GM18505 (cell line): ENCODE data around the gene ARV1.
A peak's percentile ranks its signal among the peaks of the same experiment; 100 is the strongest.

ENCODE experiments used
- ATAC-seq: cut with Tn5 transposase; IDR thresholded peaks from one replicate; pipeline ENCODE4 v1.9.1; 2021; ENCODE audit not compliant: unreplicated experiment
- POLR2A ChIP-seq: IDR thresholded peaks from 4 replicates; pipeline ENCODE4 v1.6.1; 2011; ENCODE audit warnings: borderline replicate concordance; ENCODE audit not compliant: insufficient read depth, insufficient read length; ENCODE audit errors: extremely low read depth

Gene ARV1

DNA sequence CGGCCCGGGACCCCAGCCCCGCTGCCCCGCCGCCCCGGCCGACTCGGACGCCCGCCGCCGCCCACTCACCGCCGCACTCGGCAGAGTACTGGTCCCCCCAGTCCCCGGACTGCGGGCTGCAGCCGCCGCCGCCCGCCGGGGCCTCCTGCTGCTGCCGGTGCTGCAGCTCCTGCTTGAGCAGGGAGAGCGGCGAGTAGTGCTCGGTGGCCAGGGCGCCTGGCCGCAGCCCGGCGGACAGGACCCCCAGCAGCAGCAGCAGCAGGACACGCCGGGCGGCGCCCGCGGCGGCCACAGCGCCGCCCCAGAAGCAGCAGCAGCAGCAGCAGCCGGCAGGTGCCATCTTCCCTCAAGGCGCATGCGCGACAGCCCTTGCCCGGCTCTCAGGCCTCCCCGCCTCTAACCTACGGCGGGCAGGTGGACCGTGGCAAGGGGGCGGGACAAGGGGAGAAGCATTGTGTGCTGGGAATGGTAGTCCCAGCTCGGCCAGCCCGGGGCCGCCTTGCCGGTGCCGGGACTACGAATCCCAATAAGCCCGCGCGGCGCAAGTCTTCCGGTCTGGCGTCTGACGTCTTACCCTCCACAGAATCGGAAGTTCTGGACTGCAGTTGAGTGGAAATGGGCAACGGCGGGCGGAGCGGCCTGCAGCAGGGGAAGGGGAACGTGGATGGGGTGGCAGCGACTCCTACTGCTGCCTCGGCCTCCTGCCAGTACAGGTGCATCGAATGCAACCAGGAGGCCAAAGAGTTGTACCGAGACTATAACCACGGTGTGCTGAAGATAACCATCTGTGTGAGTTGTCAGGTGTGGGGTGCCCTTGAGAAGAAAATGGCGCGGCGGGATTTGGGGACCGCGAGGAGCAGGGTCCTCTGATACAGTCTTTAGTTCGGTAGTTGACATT is at the start of gene ARV1, which contains the start of gene TTC13:
Gene ARV1 (plus strand): TSS at position 604 of the 898 bp plus-strand sequence. CDS start 12 bp downstream, at position 616.
Gene TTC13 (minus strand): TSS at position 371 of the 898 bp plus-strand sequence. CDS start 31 bp downstream, at position 340.
- TF ChIP-seq POLR2A, result peak; percentile 89
- ATAC-seq, result peak; percentile 94

- no peak for TF ChIP-seq POLR2A
- no peak for ATAC-seq
Observed at GRCh38 chr1:230930986-230931385, 47.9 kb upstream of the ARV1 start.

DNA sequence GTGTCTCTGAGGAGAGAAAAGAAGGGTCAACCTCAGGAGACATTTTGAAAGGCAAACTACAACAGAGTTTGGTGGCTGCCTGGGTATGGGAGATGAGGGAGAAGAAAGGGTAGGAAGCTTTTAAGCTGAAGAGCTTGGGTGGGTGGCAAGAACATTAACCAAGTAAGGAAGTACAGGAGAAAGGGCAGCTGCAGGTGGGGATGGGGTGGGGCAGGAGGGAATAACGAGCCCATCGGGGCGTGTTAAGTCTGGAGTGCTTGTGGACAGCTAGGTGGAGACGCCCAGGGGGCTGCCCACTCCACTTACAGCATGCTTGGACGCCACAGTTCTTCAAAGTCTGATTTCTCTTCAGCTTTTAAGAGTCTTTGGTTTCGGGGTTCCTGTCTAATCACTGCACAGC is 43.0 kb upstream of the ARV1 start:
- ATAC-seq, result no peak

GRCh38 chr1:230936475-230936874 is 42.4 kb upstream of the ARV1 start:
- ATAC-seq, result no peak
- TF ChIP-seq POLR2A, result no peak

More for the DNA sequence above, 43.0 kb upstream of the ARV1 start:
- no peak for TF ChIP-seq POLR2A

DNA sequence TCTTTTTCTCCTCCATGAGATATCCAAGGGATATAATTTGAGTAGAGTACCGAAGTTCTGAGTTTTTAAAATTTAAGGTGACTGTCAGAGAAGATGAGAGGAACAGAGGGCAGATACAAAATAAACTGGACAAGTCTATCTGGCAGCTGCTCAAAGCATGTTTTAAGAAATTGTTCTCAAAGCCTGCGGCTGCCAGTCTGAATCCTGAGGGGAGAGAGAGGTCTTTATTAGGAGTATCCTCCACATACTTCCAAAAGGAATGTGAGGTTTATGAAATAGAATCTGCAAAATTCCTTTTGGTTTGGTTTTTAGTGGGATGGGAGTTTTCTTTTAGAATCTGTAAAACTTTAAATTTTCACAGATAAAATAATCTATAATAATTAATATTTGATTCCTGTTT is 41.5 kb upstream of the ARV1 start:
- ATAC-seq, result no peak
- no peak for TF ChIP-seq POLR2A

DNA sequence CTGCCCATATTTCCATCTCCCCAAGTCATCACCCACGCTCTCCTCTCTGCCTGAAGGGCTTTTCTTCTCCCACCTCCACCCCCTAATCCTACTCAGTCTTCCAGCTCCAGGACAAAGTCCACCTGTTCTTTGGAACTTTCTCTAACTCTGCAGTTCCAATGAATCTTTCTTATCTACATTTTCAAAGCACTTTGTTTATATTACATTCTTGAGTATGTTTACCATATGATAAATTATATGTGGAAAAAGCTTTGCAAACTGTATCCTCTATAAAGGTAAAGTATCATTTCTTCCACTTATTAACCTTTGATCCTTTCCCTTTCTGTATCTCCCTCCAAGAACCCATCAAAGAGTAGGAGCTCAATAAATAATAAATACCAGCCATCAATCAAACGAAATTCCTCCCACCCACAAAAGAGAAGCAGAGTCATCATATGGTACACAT is 39.9 kb upstream of the ARV1 start:
- ATAC-seq, result no peak

DNA sequence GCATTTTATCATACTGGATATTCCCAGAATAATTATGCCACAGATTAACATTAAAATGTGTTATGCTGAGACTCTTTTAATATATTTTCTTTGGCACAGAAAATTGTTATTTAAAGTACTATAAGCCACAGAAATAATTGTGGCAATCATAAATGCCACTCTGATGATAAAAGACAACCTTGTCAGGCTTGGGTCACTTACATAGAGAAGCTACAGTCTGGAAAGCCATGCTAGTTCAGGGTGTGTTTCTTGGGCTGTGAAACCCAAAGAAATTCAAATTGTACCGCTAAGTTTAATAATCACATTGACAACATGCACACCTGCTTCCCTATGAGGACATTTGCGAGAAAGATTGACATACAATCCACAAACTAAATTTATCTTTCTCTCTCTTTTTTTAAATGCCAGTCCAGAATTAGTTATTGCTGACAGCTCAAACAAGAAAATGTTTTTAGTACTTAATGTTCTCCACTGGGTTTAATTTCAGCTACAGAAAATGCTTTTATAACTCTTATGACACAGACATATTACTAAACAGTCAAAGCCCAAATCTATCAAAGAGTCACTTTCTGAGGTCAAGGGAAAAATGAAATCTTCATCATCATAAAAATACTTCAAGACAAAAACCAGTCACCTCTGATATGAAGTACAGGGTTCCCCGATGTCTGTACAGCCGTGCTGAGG is 38.9 kb upstream of the ARV1 start:
- TF ChIP-seq POLR2A, result no peak
- ATAC-seq, result no peak

More for the DNA sequence above, 39.9 kb upstream of the ARV1 start:
- TF ChIP-seq POLR2A, result no peak

DNA sequence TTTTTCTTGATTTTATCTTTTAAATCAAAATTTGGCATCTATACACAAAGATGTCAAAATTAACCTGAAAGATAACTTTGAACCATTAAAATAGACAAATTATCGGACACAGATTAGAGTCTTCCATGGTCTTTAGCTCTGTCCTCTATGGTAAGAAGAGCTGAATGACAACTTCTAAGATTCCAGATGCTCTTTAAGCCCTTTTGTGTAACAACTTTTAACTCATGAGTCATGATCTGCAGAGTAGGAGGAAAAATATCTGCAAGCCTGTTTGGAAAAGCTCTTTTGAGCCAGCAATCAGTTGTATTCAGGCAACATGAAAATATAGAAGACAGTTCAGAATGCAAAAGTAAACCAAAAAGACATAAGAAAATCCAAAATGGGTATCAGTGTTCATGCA is 38.0 kb upstream of the ARV1 start:
- no peak for ATAC-seq
- no peak for TF ChIP-seq POLR2A

DNA sequence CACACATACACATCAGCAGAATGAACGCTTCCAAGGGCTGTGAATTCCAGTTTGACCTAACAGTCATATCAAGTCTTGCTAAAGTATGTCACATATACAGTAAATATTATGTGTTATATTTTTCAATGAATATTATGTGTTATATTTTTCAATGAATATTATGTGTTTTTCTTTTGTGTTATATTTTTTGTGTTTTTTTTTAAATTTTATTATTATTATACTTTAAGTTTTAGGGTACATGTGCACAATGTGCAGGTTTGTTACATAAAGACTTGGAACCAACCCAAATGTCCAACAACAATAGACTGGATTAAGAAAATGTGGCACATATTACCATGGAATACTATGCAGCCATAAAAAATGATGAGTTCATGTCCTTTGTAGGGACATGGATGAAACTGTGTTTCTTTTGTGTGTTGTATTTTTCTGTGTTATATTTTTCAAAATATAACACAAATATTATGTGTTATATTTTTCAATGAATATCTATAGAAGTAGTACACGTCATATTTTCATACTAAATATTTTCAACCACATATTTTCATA is 35.8 kb upstream of the ARV1 start:
- TF ChIP-seq POLR2A, result no peak
- no peak for ATAC-seq

GRCh38 chr1:230948301-230948700 is 30.6 kb upstream of the ARV1 start:
- no peak for ATAC-seq
- TF ChIP-seq POLR2A, result no peak

- no peak for TF ChIP-seq POLR2A
- no peak for ATAC-seq
Observed at GRCh38 chr1:230948903-230949302, 30.0 kb upstream of the ARV1 start.

DNA sequence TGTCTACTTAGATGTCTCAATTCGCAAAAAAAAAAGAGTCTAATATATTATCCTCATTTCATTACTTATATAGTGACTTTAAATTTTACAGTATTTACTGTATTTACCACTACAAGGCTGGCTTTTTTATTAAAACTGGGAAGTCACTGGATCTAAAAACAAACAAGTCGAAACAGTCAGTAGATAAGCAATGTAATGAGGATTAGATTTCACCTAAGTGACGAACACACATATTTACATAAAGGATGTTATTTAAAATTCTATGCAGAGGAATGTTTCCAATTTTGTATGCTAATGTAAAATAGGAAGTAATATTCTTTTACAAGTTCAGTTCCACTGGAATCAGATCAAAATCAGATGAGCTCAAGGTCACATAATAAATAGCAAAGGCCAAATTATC is 28.5 kb upstream of the ARV1 start:
- no peak for TF ChIP-seq POLR2A
- ATAC-seq, result no peak

DNA sequence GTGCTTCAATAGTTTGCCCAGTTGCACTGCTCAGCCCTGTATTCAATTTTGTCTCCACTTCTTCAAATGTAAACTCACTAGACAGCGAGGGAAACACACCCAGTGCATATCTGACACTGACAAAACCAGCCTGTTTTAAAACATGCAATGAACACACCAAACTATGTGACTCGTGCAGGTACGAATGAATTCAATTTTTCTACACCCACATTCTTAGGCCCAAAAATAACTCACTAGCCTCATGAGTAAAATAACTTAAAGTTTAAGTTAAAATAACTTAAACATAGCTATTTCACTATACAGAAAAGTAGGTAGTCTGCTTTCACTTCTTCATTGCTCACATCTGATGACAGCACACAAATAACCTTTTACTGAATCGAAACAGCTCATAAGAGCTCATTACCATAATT is 21.3 kb upstream of the ARV1 start:
- TF ChIP-seq POLR2A, result no peak
- peak; percentile 75 for ATAC-seq
